ENCODE measurements around the gene TMIGD3.
"Not testable (repeated sequence)": the region's sequence is repeated elsewhere in the genome, so short reads cannot be mapped to it uniquely, and the experiment has no call there.

TMIGD3 gene

GRCh38 chr1:111503585-111504060 is at the start of gene TMIGD3, which contains the start of gene ADORA3:
Gene TMIGD3, minus strand, starts transcription at chr1:111503633. Its CDS starts 279 bp downstream, at chr1:111503354.
Gene ADORA3, minus strand, starts transcription at chr1:111503633. Its CDS starts 279 bp downstream, at chr1:111503354.
- TF ChIP-seq, protein P1, sequence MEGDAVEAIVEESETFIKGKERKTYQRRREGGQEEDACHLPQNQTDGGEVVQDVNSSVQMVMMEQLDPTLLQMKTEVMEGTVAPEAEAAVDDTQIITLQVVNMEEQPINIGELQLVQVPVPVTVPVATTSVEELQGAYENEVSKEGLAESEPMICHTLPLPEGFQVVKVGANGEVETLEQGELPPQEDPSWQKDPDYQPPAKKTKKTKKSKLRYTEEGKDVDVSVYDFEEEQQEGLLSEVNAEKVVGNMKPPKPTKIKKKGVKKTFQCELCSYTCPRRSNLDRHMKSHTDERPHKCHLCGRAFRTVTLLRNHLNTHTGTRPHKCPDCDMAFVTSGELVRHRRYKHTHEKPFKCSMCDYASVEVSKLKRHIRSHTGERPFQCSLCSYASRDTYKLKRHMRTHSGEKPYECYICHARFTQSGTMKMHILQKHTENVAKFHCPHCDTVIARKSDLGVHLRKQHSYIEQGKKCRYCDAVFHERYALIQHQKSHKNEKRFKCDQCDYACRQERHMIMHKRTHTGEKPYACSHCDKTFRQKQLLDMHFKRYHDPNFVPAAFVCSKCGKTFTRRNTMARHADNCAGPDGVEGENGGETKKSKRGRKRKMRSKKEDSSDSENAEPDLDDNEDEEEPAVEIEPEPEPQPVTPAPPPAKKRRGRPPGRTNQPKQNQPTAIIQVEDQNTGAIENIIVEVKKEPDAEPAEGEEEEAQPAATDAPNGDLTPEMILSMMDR (conservative IDR thresholded peaks at IDR 0.05; ENCODE audit: low read depth, low read length): no peak
- no peak for DNase-seq (ENCODE audit: low read depth)
- no peak within 1 kb of the TSS for H3K4me3 ChIP-seq (ENCODE audit: low read length)

- TF ChIP-seq, protein P1 (conservative IDR thresholded peaks at IDR 0.05; ENCODE audit: low read depth, low read length): no peak
- H3K4me3 ChIP-seq (ENCODE audit: low read length): no peak overlapping the region
- no peak for DNase-seq (ENCODE audit: low read depth)
These were observed 49.8 kb upstream of the TMIGD3 start for GRCh38 chr1:111553196-111553595.

DNA sequence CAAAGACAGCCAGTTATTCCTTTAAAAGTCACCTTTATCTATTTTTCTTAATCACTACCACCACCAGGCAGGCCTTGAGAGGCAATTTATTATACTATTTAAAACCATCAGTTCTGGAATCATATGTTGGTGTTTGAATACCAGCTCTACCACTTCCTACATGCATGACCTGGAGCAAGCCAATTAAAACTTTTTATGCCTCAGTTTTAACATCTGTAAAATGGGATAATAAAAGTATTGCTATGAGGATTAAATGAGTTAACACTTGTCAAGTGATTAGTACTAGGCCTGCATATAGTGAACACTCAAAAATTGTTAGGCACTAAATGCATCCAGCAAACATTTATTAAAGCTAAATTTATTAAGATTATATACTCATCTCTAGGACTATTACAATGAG is 49.2 kb upstream of the TMIGD3 start:
- H3K4me3 ChIP-seq (ENCODE audit: low read length): no peak overlapping the region
- no peak for DNase-seq (ENCODE audit: low read depth)

GRCh38 chr1:111551623-111552411 is 48.4 kb upstream of the TMIGD3 start:
- DNase-seq (ENCODE audit: low read depth): no peak
- TF ChIP-seq, protein P1 (conservative IDR thresholded peaks at IDR 0.05; ENCODE audit: low read depth, low read length): no peak
- no peak overlapping the region for H3K4me3 ChIP-seq (ENCODE audit: low read length)

More for the DNA sequence above, 49.2 kb upstream of the TMIGD3 start:
- TF ChIP-seq, protein P1 (conservative IDR thresholded peaks at IDR 0.05; ENCODE audit: low read depth, low read length): no peak

DNA sequence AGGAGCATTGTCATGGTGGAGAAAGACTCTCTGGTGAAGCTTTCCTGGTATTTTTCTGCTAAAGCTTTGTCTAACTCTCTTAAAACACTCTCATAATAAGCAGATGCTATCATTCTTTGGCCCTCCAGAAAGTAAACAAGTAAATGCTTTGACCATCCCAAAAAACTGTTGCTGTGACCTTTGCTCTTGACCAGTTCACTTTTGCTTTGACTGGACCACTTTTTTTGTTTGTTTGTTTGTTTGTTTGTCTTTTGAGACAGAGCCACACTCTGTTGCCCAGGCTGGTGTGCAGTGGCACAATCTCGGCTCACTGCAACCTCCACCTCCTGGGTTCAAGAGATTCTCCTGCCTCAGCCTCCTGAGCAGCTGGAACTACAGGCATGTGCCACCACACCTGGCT is 44.4 kb upstream of the TMIGD3 start:
- DNase-seq (ENCODE audit: low read depth); H3K4me3 ChIP-seq (ENCODE audit: low read length): not testable (repeated sequence)

DNA sequence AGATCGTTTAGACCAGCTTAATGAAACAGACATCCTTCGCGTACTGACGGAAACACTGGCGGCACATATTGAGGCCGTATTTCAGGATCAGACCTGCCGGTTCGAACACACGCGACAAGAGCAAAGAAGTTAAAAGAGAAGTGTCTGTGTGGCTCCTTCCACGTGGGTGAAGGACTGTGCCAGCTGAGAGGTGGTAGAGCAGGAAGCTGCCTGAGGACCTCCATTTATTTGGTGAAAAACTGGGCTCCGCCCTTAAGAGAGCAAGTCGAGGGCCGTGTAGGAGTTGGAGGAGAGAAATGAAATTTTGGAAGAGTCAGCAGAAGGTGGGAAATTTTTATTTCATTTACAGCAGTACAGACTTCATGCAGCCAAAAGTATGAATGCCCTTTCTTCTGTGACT is 38.8 kb upstream of the TMIGD3 start:
- no peak for DNase-seq (ENCODE audit: low read depth)
- no peak overlapping the region for H3K4me3 ChIP-seq (ENCODE audit: low read length)
- TF ChIP-seq, protein P1 (conservative IDR thresholded peaks at IDR 0.05; ENCODE audit: low read depth, low read length): no peak

DNA sequence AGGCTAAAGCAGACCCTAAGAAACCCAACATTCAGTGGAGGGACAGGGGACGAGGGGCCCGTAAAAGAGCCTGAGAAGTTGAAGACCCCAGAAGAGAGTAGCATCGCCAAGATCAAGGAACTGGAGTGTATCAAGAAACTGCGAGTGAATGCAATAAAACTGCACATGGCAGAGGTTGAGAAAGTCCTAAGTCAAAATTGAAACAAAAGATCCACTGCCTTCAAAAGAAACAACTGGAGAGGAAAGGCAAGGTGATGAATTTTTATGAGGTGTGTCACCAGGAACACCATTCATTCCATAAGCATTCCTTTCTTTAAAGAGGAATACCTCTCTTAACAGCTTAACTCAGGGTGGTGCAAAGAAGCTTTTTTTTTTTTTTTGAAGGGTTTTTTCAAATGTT is 38.3 kb upstream of the TMIGD3 start:
- TF ChIP-seq, protein P1 (conservative IDR thresholded peaks at IDR 0.05; ENCODE audit: low read depth, low read length): no peak
- no peak overlapping the region for H3K4me3 ChIP-seq (ENCODE audit: low read length)
- no peak for DNase-seq (ENCODE audit: low read depth)

Data from retinal pigment epithelial cell (primary cell).